ENCODE data around the gene TPRA1.
A peak's percentile ranks its signal among the peaks of the same experiment; 100 is the strongest.

TPRA1 gene

DNA sequence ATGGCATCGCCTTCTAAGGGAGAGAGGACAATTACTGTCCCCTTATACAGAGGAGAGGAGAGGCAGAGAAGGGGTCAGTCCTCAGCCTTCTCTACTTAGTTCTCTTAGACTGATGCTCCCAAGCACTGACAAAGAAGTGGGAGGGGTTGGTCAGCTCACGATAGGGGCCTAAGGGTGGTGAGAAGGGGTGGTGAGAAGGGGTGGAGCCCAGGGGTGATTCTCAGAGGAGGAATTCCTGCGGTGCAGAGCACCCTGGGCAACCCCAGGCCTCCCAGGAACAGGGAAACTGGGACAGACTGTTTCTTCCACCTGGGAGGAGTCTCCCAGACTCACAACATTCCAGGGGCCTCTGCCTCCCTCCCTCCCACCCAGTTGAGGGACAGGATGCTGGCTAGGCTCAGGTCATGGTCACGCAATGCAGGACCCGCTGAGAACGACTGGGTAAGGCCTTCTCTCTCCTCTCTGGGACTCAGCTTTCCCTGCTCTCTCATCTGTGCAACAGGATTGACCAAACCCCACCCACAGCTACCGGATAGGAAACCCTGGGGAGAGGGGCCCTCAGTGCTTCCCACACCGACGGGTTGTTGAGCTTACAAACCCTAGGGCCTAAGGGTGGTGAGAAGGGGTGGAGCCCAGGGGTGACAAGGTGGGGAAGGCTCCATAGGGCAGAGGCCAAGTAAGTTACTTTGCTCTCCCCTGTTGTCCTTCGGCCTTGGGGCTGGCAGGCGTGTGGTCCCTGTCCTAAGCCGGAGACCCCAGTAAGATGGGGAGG lies 1.5 kb downstream of the TPRA1 start:
- DNase-seq: peak; percentile 40 to 55

- no peak for DNase-seq
Observed at GRCh38 chr3:127587876-127588275, 2.7 kb downstream of the TPRA1 start.

GRCh38 chr3:127585813-127586413 lies 4.6 kb downstream of the TPRA1 start:
- no peak for DNase-seq

- DNase-seq: no peak
Observed at GRCh38 chr3:127585163-127585812, 5.2 kb downstream of the TPRA1 start.

- DNase-seq: no peak
Observed at GRCh38 chr3:127584734-127585133, 5.8 kb downstream of the TPRA1 start.

- no peak for DNase-seq
Observed at GRCh38 chr3:127580327-127581060, 10.0 kb downstream of the TPRA1 start.

GRCh38 chr3:127578802-127579201 lies 11.7 kb downstream of the TPRA1 start:
- no peak for DNase-seq

DNA sequence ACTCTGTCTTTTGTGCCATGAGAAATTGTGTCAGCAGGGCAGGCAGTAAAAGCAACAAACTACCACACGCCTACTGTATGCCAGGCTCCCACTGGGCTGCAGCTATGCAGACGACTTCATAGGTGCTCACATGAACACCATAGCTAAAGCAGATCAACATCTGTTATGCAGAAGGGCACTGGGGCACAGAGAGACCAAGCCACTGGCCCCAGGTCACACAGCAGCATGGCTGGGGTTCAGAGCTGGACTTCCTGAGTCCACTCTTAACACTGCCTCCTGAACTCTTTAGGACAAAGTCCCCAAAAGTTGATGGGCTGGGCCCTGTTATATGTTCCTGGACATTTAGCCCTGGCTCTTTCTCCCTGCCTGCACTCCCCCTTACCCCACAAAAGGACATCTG lies 12.4 kb downstream of the TPRA1 start:
- DNase-seq: no peak

DNA sequence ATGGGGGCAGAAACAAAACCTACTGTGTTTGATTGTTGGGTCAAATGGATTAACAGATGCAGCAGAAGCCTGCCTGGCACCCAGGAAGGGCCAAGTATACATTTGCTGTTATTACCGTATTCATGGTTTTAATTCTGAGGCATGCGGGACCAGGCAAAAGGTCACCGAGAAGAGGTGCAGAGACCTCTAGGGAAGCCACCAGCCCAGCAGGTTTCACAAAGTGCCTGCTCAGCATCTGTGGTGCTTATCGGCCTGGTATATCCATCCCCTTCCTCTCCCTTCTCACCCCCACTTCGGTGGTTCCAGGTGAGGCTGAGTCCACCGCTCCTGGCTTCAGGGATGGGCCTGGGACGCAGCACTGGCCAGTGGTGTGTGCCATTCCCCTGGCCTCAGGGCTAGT lies 13.1 kb downstream of the TPRA1 start:
- no peak for DNase-seq

DNA sequence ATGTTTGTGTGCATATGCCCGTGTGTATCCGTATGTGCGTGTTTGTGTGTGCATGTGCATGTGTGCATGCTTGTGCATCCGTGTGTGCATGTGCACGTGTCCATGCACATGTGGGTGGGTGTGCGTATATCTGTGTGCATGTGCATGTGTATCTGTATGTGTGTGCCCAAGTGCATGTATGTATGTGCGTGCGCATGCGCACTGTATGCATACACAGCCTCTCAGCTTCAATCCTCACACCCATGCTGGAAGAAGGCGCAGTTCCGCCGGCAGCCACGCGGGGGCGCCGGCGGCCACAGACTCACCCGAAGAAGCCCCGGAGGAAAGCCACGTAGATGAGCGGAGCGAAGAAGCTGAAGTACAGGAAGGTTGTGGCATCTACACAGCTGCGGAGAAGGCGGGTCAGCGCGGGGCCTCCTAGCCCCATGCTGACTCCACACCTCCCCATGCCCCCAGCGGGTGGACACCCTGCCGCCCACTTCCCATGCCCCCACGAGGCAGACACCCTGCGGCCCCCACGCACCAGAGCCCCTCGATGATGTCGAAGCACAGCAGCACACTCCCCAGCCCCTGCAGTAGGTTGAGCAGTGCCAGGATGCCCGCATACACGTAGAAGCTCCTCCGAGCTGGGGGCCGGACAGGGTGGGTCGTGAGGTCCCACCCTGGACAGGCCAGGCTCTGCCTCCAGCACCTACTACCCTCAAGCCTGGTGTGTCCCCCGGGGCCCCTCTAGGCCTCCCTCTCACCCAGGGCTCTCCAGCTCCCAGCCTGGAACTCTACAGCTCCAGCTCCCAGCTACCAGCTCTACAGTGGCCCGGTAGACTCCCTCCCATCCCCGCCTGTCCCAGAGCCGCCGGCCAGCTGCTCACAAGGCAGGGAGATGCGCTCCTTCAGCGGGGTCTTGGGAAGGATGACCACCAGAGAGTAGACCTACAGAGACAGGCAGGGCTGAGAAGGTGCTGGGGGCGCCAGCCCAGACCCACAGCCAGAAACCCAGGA lies 15.4 kb downstream of the TPRA1 start:
- DNase-seq: peak; percentile 35 to 74

GRCh38 chr3:127573912-127574311 lies 16.6 kb downstream of the TPRA1 start:
- DNase-seq: no peak

DNA sequence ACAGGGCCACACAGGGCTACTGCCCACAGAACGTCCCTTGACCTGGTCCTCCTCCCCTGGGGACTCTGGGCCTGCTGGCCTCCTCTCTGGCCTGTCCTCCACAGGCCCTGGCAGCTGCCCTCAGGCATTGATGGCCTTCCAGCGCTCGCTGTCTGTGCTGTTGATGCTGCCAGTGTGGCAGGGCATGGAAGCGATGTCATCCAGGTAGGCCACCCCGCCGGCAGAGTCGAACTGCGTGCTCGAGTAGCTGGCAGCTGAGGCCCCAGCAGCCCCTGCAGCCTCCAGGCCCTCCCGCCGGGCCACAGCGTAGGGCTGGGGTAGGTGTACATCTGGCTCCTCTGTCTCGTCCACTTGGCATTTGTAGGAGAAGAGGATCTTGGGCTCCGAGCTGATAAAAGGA lies 17.1 kb downstream of the TPRA1 start:
- DNase-seq: no peak

- DNase-seq: no peak
Observed at GRCh38 chr3:127572735-127573134, 17.8 kb downstream of the TPRA1 start.

- no peak for DNase-seq
Observed at GRCh38 chr3:127572186-127572585, 18.3 kb downstream of the TPRA1 start.

GRCh38 chr3:127570520-127570919 lies 20.0 kb downstream of the TPRA1 start:
- DNase-seq: no peak

DNA sequence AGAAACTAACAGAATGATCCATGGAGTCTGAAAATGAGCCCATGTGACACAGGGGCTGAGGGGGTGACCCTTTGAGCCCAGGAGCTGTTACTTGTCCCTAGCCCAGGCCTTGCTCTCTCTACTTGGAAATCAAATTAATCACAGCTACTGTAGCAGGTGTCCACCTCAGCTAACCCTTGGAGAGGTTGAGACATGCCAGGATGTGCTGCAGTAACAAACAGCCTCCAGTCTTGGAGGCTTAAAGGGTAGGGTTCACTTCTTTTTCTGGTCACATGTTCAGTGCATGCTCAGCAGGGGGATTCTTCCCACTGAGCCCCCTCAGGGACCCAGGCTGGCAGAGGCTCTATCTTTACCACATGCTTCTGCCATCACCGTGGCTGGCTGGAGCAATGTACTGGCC lies 21.4 kb downstream of the TPRA1 start:
- DNase-seq: no peak

- no peak for DNase-seq
Observed at GRCh38 chr3:127568586-127568985, 21.9 kb downstream of the TPRA1 start.

GRCh38 chr3:127566833-127567232 lies 23.7 kb downstream of the TPRA1 start:
- no peak for DNase-seq

- no peak for DNase-seq
Observed at GRCh38 chr3:127565711-127566110, 24.8 kb downstream of the TPRA1 start.

DNA sequence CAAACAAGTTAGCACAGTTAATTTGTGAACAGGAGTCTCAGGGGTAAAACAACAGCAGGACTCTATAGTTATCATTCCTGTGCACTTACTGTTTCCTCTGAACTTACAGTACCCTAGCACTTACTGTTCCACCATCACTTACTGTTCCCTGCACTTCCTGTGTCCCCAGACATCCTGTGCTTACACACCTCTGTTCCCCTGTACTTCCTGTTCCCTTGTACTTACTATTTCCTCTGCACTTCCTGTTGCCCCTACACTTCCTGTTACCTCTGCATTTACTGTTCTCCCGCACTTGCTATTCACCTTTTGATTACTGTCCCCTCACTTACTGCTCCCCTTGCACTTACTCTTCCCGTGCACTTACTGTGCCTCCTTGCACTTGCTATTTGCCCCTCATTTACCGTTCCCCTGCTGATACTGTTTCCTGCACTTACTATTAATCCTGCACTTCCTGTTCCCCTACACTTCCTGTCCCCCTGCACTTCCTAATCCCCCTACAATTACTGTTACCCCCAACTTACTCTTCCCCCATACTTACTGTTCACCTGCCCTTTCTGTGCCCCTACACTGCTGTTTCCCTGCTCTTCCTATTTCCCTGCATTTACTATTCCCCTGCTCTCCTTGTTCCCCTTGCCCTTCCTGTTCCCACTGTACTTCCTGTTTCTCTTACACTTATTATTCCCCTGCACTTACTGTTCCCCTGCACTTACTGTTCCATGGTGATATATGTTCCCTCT lies 30.3 kb downstream of the TPRA1 start:
- DNase-seq: no peak

DNA sequence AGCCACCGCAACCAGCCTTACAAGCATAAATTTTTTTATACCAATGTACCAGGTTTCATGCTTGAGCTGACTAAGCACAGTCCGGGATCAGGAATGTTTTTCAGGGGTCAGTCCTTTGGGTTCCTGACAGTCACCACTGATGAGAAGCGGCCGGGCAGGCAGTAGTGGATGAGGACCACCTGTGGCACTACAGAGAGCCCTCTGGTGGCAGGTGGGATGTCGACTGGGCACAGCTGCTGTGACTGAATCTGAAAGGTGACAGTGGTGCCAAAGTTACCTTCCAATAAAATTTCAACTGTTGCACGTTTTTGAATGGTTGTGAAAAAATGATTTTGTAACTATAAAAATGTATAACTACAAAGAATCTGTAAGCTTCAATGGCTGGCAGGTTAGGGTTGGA lies 34.0 kb downstream of the TPRA1 start:
- DNase-seq: no peak

DNA sequence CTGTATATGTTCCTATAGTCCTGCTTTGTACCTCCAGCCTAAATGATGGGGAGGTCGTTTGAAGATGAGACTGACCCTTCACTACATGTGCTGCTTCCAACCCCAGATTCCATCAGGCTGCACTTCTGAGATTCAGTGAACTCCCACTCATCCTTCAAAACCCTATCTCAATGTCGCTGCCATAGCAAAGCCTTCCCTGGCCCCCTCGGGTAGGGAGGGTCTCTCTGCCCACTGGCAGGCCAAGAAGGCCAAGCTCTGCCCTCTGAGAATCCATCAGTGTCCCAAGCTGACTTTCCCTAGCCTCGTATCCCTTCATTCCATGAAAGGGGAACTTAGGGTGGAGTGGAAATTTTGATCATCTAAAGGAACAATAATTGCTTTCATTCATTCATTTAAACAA lies 35.4 kb downstream of the TPRA1 start:
- no peak for DNase-seq
